ENCODE measurements around the gene KIF3A.

Gene KIF3A

GRCh38 chr5:132653716-132654115, 83.6 kb downstream of the KIF3A start:
- no peak for DNase-seq (ENCODE audit: extremely low spot score, insufficient read length, low read depth)
- FAIRE-seq: no peak

GRCh38 chr5:132651838-132652469, 85.4 kb downstream of the KIF3A start:
- DNase-seq (ENCODE audit: extremely low spot score, insufficient read length, low read depth): no peak
- FAIRE-seq: no peak

GRCh38 chr5:132648355-132648754, 89.0 kb downstream of the KIF3A start:
- DNase-seq (ENCODE audit: extremely low spot score, insufficient read length, low read depth) (no peak), FAIRE-seq (no peak)

- no peak for FAIRE-seq
- DNase-seq (ENCODE audit: extremely low spot score, insufficient read length, low read depth): no peak
These were observed 89.9 kb downstream of the KIF3A start for GRCh38 chr5:132647473-132647872.

GRCh38 chr5:132646583-132647266, 90.6 kb downstream of the KIF3A start:
- no peak for DNase-seq (ENCODE audit: extremely low spot score, insufficient read length, low read depth)
- no peak for FAIRE-seq

GRCh38 chr5:132644177-132644576, 93.2 kb downstream of the KIF3A start:
- DNase-seq (ENCODE audit: extremely low spot score, insufficient read length, low read depth) (no peak), FAIRE-seq (no peak)

Measured in GM18507 (cell line).